PC-3 (cell line): ENCODE measurements around the gene TMEM156.

ENCODE experiments used
- EZH2phosphoT487 ChIP-seq: fragments of 300-600 bp; sonication (generic); IDR thresholded peaks from 2 replicates; pipeline ENCODE4 v1.6.1; 2018; ENCODE audit warnings: mild to moderate bottlenecking, antibody characterized with exemption, low read length, borderline replicate concordance
- TF ChIP-seq, protein P1 (sequence below): fragments of 300-600 bp; sonication (generic); conservative IDR thresholded peaks from 2 replicates; pipeline ENCODE4 v1.5.1; 2017; ENCODE audit warnings: antibody characterized with exemption, low read depth, mild to moderate bottlenecking, low read length

DNA sequence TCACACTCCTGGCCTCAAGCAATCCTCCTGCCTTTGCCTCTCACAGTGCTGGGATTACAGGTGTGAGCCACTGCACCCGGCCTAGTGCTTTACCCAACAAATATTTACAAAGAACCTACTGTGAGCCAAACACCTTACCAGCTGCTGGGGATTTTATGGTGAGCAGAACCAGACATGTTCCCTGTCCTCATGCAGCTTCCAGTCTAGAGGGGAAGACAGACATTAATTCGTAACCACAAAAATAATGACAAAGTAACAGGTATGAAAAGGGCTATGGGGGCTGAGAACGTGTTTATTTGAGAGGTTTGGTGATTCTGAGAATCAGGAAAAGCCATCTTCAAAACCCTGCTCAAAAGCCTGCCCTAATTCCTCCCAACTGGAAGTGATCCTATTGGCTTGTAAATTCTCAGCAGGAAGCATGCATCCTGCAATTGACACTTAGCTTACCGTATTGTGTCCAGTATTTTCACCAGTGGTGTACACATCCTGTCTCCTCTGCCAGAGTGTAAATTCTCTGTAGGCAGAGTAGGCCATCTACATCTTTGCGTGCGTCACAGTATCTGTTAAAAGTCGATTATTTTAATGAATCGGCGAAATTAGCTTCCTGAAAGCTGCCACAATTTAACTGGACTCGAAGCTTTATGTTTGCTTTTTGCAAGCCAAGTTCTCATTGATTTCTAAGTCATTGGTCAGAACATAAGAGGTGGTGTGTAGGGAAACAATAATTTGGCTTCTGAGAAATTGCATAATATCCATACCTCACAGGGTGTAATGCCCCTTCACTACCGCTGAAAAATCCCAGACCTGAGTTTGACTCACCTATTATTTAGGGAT is 67.0 kb downstream of the TMEM156 start:
- TF ChIP-seq, protein P1, sequence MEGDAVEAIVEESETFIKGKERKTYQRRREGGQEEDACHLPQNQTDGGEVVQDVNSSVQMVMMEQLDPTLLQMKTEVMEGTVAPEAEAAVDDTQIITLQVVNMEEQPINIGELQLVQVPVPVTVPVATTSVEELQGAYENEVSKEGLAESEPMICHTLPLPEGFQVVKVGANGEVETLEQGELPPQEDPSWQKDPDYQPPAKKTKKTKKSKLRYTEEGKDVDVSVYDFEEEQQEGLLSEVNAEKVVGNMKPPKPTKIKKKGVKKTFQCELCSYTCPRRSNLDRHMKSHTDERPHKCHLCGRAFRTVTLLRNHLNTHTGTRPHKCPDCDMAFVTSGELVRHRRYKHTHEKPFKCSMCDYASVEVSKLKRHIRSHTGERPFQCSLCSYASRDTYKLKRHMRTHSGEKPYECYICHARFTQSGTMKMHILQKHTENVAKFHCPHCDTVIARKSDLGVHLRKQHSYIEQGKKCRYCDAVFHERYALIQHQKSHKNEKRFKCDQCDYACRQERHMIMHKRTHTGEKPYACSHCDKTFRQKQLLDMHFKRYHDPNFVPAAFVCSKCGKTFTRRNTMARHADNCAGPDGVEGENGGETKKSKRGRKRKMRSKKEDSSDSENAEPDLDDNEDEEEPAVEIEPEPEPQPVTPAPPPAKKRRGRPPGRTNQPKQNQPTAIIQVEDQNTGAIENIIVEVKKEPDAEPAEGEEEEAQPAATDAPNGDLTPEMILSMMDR, result no peak
- TF ChIP-seq EZH2phosphoT487, result no peak
